Measurements from ENCODE around the gene GRID1.

Gene GRID1

GRCh38 chr10:85596389-85596788, 770.2 kb downstream of the GRID1 start:
- H3K4me3 ChIP-seq (ENCODE audit: control insufficient read depth, low read depth, low read length), result no peak overlapping the region
- no peak for TF ChIP-seq CTCF (conservative IDR thresholded peaks at IDR 0.05; ENCODE audit: control insufficient read depth, insufficient read depth, low read depth, low read length)
- no peak for DNase-seq (ENCODE audit: low read depth)

DNA sequence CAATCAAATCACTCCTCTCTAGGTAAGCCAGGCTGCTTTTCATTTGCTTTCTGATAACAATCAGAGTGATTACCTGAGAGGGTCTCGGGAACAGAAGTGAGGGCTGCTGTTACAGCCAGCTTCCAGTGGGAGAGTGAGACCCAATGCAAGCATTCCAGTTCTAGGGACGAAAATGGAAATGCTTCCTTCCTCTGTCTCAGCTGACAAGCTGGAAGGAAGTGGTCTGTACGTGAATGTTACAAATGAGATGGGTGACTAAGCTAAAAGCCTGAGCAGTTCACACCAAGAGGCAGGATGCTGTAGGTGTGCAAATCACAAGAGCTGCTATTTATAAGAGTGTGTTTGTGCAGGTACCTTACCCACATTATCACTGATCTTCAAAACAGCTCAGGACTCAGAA, 772.4 kb downstream of the GRID1 start:
- no peak for DNase-seq (ENCODE audit: low read depth)
- no peak for TF ChIP-seq CTCF (conservative IDR thresholded peaks at IDR 0.05; ENCODE audit: control insufficient read depth, insufficient read depth, low read depth, low read length)
- H3K4me3 ChIP-seq (ENCODE audit: control insufficient read depth, low read depth, low read length), result no peak overlapping the region

DNA sequence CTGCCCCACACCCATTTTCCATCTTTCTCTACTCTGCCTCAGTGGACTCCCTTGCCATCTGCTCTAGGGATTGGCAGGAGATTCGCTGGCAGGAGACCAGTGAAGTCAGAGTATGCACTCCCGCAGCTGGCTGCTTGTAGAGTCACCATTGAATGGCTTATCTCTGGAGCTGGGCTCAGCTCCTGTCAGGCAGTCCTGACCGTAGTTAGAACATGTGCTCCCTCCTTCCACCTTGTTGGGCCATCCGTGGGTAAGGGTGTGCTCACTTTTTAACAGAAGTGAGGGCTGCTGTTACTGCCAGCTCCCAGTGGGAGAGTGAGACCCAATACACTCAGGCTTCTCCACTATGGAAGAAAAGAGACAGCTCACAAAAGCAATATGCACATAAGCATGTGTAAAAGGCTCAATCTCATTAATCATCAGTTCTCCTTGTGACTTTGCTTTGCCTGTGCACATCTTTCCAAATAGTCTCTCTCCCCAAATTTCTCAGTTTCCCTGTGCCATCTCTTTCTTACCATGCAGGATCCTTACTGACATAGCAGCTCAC, 773.3 kb downstream of the GRID1 start:
- no peak for TF ChIP-seq CTCF (conservative IDR thresholded peaks at IDR 0.05; ENCODE audit: control insufficient read depth, insufficient read depth, low read depth, low read length)
- DNase-seq (ENCODE audit: low read depth), result no peak
- H3K4me3 ChIP-seq (ENCODE audit: control insufficient read depth, low read depth, low read length), result no peak overlapping the region

- DNase-seq (ENCODE audit: low read depth), result no peak
- H3K4me3 ChIP-seq (ENCODE audit: control insufficient read depth, low read depth, low read length), result no peak overlapping the region
- no peak for TF ChIP-seq CTCF (conservative IDR thresholded peaks at IDR 0.05; ENCODE audit: control insufficient read depth, insufficient read depth, low read depth, low read length)
Observed at GRCh38 chr10:85581371-85581770, 785.2 kb downstream of the GRID1 start.

GRCh38 chr10:85580585-85580984, 786.0 kb downstream of the GRID1 start:
- no peak overlapping the region for H3K4me3 ChIP-seq (ENCODE audit: control insufficient read depth, low read depth, low read length)
- TF ChIP-seq CTCF (conservative IDR thresholded peaks at IDR 0.05; ENCODE audit: control insufficient read depth, insufficient read depth, low read depth, low read length), result no peak
- DNase-seq (ENCODE audit: low read depth), result no peak

GRCh38 chr10:85578860-85579259, 787.7 kb downstream of the GRID1 start:
- no peak overlapping the region for H3K4me3 ChIP-seq (ENCODE audit: control insufficient read depth, low read depth, low read length)
- TF ChIP-seq CTCF (conservative IDR thresholded peaks at IDR 0.05; ENCODE audit: control insufficient read depth, insufficient read depth, low read depth, low read length), result no peak
- DNase-seq (ENCODE audit: low read depth), result no peak

DNA sequence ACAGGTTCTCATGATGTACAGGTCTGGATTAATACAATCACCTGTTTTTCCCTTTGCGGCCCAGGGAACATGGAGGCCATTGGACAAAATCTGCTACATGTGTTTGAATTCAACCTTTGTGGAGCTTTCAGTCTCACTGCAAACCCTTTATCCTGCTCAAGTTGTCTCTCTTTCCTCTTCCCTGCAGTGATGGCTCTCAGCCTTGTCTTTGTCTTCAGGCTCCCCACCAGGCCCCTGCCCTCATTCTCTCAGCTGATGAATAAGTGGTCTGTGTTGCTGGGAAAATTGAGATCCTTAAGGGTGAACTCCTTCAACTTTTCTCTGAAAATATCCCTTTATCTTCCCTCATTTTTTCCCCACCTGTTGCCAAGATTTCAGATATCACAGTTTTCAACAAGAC, 791.2 kb downstream of the GRID1 start:
- TF ChIP-seq CTCF (conservative IDR thresholded peaks at IDR 0.05; ENCODE audit: control insufficient read depth, insufficient read depth, low read depth, low read length), result no peak
- no peak for DNase-seq (ENCODE audit: low read depth)

More for the DNA sequence above, 791.2 kb downstream of the GRID1 start:
- no peak overlapping the region for H3K4me3 ChIP-seq (ENCODE audit: control insufficient read depth, low read depth, low read length)

Data from fibroblast of mammary gland (primary cell).